Neural cell (in vitro differentiated cells): Measurements from ENCODE around the gene TSSC4. TPM values are rescaled to one million over a fixed set of nuclear protein-coding genes. Genes with fewer than 3 reads are reported as not detected.

Source experiments
- H2AFZ ChIP-seq: fragments of 200-600, 300-800 bp; sonication (generic), shearing (Covaris generic); 2 replicates; pipeline ENCODE4 v1.6.0; 2014; ENCODE audit warnings: low read depth, mild to moderate bottlenecking, antibody characterized with exemption, low read length, moderate library complexity
- H3F3A ChIP-seq: fragments of 200-600 bp; shearing (Covaris generic); 2 replicates; pipeline ENCODE4 v1.6.1; 2016; ENCODE audit warnings: mild to moderate bottlenecking, moderate library complexity, mixed read lengths, antibody characterized with exemption, low read length; ENCODE audit not compliant: insufficient read depth, poor library complexity, severe bottlenecking
- H3K27ac ChIP-seq: fragments of 200-600, 300-800 bp; sonication (generic), shearing (Covaris generic); 2 replicates; pipeline ENCODE4 v1.5.1; 2014; ENCODE audit warnings: mild to moderate bottlenecking, low read length, moderate library complexity
- H3K27me3 ChIP-seq: fragments of 300-800, 200-600 bp; sonication (generic), shearing (Covaris generic); 2 replicates; pipeline ENCODE4 v1.6.0; 2014; ENCODE audit warnings: mild to moderate bottlenecking, low read depth, low read length, moderate library complexity; ENCODE audit not compliant: insufficient read depth
- H3K36me3 ChIP-seq: fragments of 300-800, 200-600 bp; sonication (generic), shearing (Covaris generic); 2 replicates; pipeline ENCODE4 v1.5.1; 2014; ENCODE audit warnings: mild to moderate bottlenecking, antibody characterized with exemption, low read length, moderate library complexity; ENCODE audit not compliant: insufficient read depth
- H3K4me2 ChIP-seq: fragments of 300-800, 200-600 bp; sonication (generic), shearing (Covaris generic); 2 replicates; pipeline ENCODE4 v1.6.0; 2014; ENCODE audit warnings: mild to moderate bottlenecking, low read length
- H3K4me3 ChIP-seq: fragments of 300-800, 200-600 bp; sonication (generic), shearing (Covaris generic); 2 replicates; pipeline ENCODE4 v1.5.1; 2014; ENCODE audit warnings: mild to moderate bottlenecking, low read length, moderate library complexity
- H3K79me2 ChIP-seq: fragments of 200-600 bp; shearing (Covaris generic); replicated peaks from 2 replicates; pipeline ENCODE4 v1.6.0; 2014; ENCODE audit warnings: mild to moderate bottlenecking, low read length, moderate library complexity; ENCODE audit not compliant: insufficient read depth
- H3K9ac ChIP-seq: fragments of 300-800, 200-600 bp; sonication (generic), shearing (Covaris generic); 2 replicates; pipeline ENCODE4 v1.6.1; 2016; ENCODE audit warnings: mild to moderate bottlenecking, low read length, mixed read lengths
- H3K9me2 ChIP-seq: fragments of 200-600 bp; shearing (Covaris generic); 2 replicates; pipeline ENCODE4 v1.6.1; 2016; ENCODE audit warnings: mild to moderate bottlenecking, low read length, mixed read lengths; ENCODE audit not compliant: insufficient read depth
- H3K9me3 ChIP-seq: fragments of 200-600, 300-800 bp; sonication (generic), shearing (Covaris generic); 2 replicates; pipeline ENCODE4 v1.6.1; 2016; ENCODE audit warnings: mild to moderate bottlenecking, mixed run types, low read length, moderate library complexity, mixed read lengths
- H4K20me1 ChIP-seq: fragments of 200-600 bp; shearing (Covaris generic); 2 replicates; pipeline ENCODE4 v1.6.1; 2016; ENCODE audit warnings: mild to moderate bottlenecking, mixed run types; ENCODE audit not compliant: insufficient read depth
- EP300 ChIP-seq: fragments of 450-650 bp; conservative IDR thresholded peaks from 2 replicates; pipeline ENCODE4 v1.6.1; 2014; ENCODE audit warnings: antibody characterized with exemption, mild to moderate bottlenecking, moderate library complexity; ENCODE audit not compliant: poor library complexity, severe bottlenecking
- EZH2 ChIP-seq: fragments of 200-600, 300-800 bp; shearing (Covaris generic), sonication (generic); IDR thresholded peaks from 2 replicates; pipeline ENCODE4 v1.6.1; 2014; ENCODE audit warnings: antibody characterized with exemption, low read length, borderline replicate concordance, mild to moderate bottlenecking; ENCODE audit not compliant: insufficient read depth, poor library complexity, severe bottlenecking
- MXI1 ChIP-seq: fragments of 450-650 bp; conservative IDR thresholded peaks from 2 replicates; pipeline ENCODE4 v1.6.1; 2014; ENCODE audit warnings: antibody characterized with exemption, mild to moderate bottlenecking; ENCODE audit not compliant: poor library complexity, severe bottlenecking
- POLR2AphosphoS5 ChIP-seq: IDR thresholded peaks from 2 replicates; pipeline ENCODE4 v1.6.1; 2012
- RAD21 ChIP-seq: fragments of 450-650 bp; conservative IDR thresholded peaks from 2 replicates; pipeline ENCODE4 v1.6.1; 2014; ENCODE audit warnings: antibody characterized with exemption, mild to moderate bottlenecking, moderate library complexity
- SMC3 ChIP-seq: fragments of 450-650 bp; conservative IDR thresholded peaks from 2 replicates; pipeline ENCODE4 v1.6.1; 2014; ENCODE audit warnings: antibody characterized with exemption, mild to moderate bottlenecking, moderate library complexity; ENCODE audit not compliant: poor library complexity
- TAF1 ChIP-seq: IDR thresholded peaks from 2 replicates; pipeline ENCODE4 v1.6.1; 2012; ENCODE audit warnings: low read depth
- polyA plus RNA-seq: library from polyadenylated mRNA; depleted of rRNA; stranded (reverse); fragments of >200 nt; gene quantifications from 2 replicates; pipeline ENCODE4 v1.2.3, GENCODE V29; 2014
- TF ChIP-seq, protein P1 (sequence below): IDR thresholded peaks from 2 replicates; pipeline ENCODE4 v1.6.1; 2012; ENCODE audit warnings: borderline replicate concordance
- TF ChIP-seq, protein P2 (sequence below): fragments of 450-650 bp; IDR thresholded peaks from 2 replicates; pipeline ENCODE4 v1.5.1; 2014; ENCODE audit warnings: antibody characterized with exemption, mild to moderate bottlenecking, moderate library complexity; ENCODE audit not compliant: poor library complexity, severe bottlenecking

TSSC4 gene
- polyA plus RNA-seq, 1 donor from 2014 or later: 54.3 TPM

DNA sequence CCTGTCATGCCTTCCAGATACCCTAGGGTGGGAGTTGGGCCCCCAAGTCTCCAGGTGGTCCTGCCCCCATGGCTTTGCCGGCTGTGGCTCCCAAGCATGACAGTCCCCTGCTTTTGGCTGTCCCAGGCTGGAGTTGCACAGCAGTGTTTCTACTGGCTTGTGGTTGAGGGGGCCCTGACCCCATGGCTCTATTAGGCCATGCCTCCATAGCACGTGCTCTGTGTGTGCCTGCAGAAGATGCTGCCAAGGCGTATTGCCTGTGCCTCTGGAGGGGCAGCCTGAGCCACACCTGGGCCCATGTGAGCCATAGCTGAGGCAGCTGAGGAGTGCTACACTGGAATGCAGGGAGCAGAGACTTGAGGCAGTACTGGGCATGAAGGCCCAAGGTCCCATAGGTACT lies 48.8 kb upstream of the TSSC4 start:
- H3K9me3 ChIP-seq: peaks cover 3% of the 10 kb centered on the region
- H3K27me3 ChIP-seq: no peaks in the 10 kb centered on the region
- no peak overlapping the region for H3K27ac ChIP-seq
- no peak overlapping the region for H3K4me3 ChIP-seq
- H3K9me2 ChIP-seq: no peaks in the 10 kb centered on the region
- H3K4me2 ChIP-seq: no peak overlapping the region
- no peak overlapping the region for H3K9ac ChIP-seq
- no peaks in the 10 kb centered on the region for H3F3A ChIP-seq
- TF ChIP-seq TAF1 (no peak), EP300 (no peak), RAD21 (no peak), MXI1 (no peak), POLR2AphosphoS5 (no peak), SMC3 (no peak), EZH2 (no peak)
- TF ChIP-seq, protein P1, sequence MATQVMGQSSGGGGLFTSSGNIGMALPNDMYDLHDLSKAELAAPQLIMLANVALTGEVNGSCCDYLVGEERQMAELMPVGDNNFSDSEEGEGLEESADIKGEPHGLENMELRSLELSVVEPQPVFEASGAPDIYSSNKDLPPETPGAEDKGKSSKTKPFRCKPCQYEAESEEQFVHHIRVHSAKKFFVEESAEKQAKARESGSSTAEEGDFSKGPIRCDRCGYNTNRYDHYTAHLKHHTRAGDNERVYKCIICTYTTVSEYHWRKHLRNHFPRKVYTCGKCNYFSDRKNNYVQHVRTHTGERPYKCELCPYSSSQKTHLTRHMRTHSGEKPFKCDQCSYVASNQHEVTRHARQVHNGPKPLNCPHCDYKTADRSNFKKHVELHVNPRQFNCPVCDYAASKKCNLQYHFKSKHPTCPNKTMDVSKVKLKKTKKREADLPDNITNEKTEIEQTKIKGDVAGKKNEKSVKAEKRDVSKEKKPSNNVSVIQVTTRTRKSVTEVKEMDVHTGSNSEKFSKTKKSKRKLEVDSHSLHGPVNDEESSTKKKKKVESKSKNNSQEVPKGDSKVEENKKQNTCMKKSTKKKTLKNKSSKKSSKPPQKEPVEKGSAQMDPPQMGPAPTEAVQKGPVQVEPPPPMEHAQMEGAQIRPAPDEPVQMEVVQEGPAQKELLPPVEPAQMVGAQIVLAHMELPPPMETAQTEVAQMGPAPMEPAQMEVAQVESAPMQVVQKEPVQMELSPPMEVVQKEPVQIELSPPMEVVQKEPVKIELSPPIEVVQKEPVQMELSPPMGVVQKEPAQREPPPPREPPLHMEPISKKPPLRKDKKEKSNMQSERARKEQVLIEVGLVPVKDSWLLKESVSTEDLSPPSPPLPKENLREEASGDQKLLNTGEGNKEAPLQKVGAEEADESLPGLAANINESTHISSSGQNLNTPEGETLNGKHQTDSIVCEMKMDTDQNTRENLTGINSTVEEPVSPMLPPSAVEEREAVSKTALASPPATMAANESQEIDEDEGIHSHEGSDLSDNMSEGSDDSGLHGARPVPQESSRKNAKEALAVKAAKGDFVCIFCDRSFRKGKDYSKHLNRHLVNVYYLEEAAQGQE: no peak
- TF ChIP-seq, protein P2, sequence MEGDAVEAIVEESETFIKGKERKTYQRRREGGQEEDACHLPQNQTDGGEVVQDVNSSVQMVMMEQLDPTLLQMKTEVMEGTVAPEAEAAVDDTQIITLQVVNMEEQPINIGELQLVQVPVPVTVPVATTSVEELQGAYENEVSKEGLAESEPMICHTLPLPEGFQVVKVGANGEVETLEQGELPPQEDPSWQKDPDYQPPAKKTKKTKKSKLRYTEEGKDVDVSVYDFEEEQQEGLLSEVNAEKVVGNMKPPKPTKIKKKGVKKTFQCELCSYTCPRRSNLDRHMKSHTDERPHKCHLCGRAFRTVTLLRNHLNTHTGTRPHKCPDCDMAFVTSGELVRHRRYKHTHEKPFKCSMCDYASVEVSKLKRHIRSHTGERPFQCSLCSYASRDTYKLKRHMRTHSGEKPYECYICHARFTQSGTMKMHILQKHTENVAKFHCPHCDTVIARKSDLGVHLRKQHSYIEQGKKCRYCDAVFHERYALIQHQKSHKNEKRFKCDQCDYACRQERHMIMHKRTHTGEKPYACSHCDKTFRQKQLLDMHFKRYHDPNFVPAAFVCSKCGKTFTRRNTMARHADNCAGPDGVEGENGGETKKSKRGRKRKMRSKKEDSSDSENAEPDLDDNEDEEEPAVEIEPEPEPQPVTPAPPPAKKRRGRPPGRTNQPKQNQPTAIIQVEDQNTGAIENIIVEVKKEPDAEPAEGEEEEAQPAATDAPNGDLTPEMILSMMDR: no peak
- no peaks in the 10 kb centered on the region for H4K20me1 ChIP-seq
- H3K79me2 ChIP-seq: no peaks in the 10 kb centered on the region
- no peak overlapping the region for H2AFZ ChIP-seq
- H3K36me3 ChIP-seq: no peaks in the 10 kb centered on the region

DNA sequence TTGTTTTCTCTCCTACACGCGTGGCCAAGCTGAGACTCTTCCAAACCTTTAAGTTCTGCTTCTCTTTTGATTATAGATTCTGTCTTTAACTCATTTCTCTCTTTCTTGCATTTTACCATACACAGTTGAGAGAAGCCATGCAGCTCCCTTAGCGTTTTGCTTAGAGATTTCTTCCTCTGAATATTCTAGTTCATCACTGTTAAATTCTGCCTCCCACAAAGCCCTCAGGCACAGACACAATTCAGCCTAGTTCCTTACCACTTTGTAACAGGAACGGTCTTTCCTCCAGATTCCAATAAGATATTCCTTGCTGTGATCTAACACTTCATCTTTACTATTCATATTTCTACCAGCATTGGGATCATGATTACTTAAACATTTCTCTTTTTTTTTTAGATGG lies 48.1 kb upstream of the TSSC4 start:
- no peaks in the 10 kb centered on the region for H3K9me2 ChIP-seq
- no peaks in the 10 kb centered on the region for H4K20me1 ChIP-seq
- TF ChIP-seq RAD21 (no peak), EP300 (no peak), MXI1 (no peak), POLR2AphosphoS5 (no peak), SMC3 (no peak), TAF1 (no peak), EZH2 (no peak)
- TF ChIP-seq, protein P1: no peak
- TF ChIP-seq, protein P2: no peak
- H3K27ac ChIP-seq: no peak overlapping the region
- H3K9ac ChIP-seq: no peak overlapping the region
- peaks cover 3% of the 10 kb centered on the region for H3K9me3 ChIP-seq
- H3K36me3 ChIP-seq: no peaks in the 10 kb centered on the region
- no peak overlapping the region for H2AFZ ChIP-seq
- no peaks in the 10 kb centered on the region for H3K79me2 ChIP-seq
- no peak overlapping the region for H3K4me2 ChIP-seq
- H3K27me3 ChIP-seq: no peaks in the 10 kb centered on the region
- no peaks in the 10 kb centered on the region for H3F3A ChIP-seq
- H3K4me3 ChIP-seq: no peak overlapping the region
